Sigmoid colon (tissue), 4 donors: ENCODE results near the gene LARP4.
"Not testable (repeated sequence)": the region's sequence is repeated elsewhere in the genome, so short reads cannot be mapped to it uniquely, and the experiment has no call there.

Experiments
- EP300 ChIP-seq, 4 donors: sonication (generic); formaldehyde crosslinking; IDR thresholded peaks; one replicate each; pipeline ENCODE4 v1.6.1; 2017; ENCODE audit warnings: antibody characterized with exemption in 4 of 4
- POLR2A ChIP-seq, 2 donors: fragments of 450-650 bp; IDR thresholded peaks; one replicate each; pipeline ENCODE4 v1.6.1; 2016; ENCODE audit warnings: antibody characterized with exemption in 2 of 2, mild to moderate bottlenecking in 2 of 2, moderate library complexity in 2 of 2
- POLR2AphosphoS5 ChIP-seq, 4 donors: sonication (generic); formaldehyde crosslinking; IDR thresholded peaks; one replicate each; pipeline ENCODE4 v1.6.1; 2017; ENCODE audit warnings: antibody characterized with exemption in 4 of 4
- TF ChIP-seq, protein P1 (sequence below), 4 experiments: fragments of 450-650 bp in 3 of 4; fragments of 200-600 bp in 1 of 4; IDR thresholded peaks; one replicate each; pipeline ENCODE4 v1.5.1; 2016 to 2019; ENCODE audit warnings: antibody characterized with exemption in 4 of 4, mild to moderate bottlenecking in 3 of 4, moderate library complexity in 2 of 4

DNA sequence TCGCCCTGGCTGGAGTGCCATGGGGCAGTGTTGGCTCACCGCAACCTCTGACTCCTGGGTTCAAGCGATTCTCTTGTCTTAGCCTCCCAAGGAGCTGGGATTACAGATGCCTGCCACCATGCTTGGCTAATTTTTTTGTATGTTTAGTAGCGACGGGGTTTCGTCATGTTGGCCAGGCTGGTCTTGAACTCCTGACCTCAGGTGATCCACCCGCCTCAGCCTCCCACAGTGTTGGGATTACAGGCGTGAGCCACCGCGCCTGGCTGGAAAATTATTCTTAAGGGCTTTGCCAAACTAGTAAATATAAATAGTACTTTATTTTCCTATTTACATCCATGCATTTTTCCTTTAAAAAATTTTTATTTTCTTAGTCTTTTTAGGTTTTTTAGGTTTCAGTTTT, 22.2 kb downstream of the LARP4 start:
- TF ChIP-seq, protein P1, sequence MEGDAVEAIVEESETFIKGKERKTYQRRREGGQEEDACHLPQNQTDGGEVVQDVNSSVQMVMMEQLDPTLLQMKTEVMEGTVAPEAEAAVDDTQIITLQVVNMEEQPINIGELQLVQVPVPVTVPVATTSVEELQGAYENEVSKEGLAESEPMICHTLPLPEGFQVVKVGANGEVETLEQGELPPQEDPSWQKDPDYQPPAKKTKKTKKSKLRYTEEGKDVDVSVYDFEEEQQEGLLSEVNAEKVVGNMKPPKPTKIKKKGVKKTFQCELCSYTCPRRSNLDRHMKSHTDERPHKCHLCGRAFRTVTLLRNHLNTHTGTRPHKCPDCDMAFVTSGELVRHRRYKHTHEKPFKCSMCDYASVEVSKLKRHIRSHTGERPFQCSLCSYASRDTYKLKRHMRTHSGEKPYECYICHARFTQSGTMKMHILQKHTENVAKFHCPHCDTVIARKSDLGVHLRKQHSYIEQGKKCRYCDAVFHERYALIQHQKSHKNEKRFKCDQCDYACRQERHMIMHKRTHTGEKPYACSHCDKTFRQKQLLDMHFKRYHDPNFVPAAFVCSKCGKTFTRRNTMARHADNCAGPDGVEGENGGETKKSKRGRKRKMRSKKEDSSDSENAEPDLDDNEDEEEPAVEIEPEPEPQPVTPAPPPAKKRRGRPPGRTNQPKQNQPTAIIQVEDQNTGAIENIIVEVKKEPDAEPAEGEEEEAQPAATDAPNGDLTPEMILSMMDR (IDR thresholded peaks at IDR 0.05), result not testable (repeated sequence)
- TF ChIP-seq EP300, POLR2AphosphoS5, POLR2A (IDR thresholded peaks at IDR 0.05): not testable (repeated sequence)
